Esophagus muscularis mucosa (tissue), 3 donors: ENCODE measurements around the gene CACNA2D3.

Experiments
- EP300 ChIP-seq: sonication (generic); formaldehyde crosslinking; IDR thresholded peaks from one replicate; pipeline ENCODE4 v1.6.1; 2017; ENCODE audit warnings: antibody characterized with exemption
- TF ChIP-seq, protein P1 (sequence below), 3 experiments: fragments of 200-600 bp in 2 of 3; fragments of 450-650 bp in 1 of 3; sonication (generic) in 2 of 3; IDR thresholded peaks; one replicate each; pipeline ENCODE4 v1.5.1; 2017 to 2019; ENCODE audit warnings: antibody characterized with exemption in 3 of 3, mild to moderate bottlenecking in 2 of 3, moderate library complexity in 1 of 3

DNA sequence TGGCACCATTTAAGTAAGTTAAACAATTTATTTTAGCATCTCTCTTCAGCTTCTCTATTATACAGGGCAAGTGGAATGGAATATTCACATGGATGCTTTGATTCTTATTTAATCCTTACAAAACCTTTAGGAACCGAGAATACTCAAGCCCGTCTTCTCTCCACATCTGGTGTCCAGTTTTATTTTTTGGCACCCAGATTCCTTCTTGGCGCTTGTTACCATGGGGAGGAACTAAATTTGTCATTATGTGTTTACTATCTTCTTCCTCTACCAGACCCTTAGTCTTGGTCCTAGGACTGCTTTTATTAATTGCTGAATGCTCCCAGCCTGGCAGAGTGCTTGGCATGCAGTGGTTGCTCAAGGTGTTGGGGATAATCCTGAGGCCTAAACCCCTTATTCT lies 138.8 kb downstream of the CACNA2D3 start:
- TF ChIP-seq, protein P1, sequence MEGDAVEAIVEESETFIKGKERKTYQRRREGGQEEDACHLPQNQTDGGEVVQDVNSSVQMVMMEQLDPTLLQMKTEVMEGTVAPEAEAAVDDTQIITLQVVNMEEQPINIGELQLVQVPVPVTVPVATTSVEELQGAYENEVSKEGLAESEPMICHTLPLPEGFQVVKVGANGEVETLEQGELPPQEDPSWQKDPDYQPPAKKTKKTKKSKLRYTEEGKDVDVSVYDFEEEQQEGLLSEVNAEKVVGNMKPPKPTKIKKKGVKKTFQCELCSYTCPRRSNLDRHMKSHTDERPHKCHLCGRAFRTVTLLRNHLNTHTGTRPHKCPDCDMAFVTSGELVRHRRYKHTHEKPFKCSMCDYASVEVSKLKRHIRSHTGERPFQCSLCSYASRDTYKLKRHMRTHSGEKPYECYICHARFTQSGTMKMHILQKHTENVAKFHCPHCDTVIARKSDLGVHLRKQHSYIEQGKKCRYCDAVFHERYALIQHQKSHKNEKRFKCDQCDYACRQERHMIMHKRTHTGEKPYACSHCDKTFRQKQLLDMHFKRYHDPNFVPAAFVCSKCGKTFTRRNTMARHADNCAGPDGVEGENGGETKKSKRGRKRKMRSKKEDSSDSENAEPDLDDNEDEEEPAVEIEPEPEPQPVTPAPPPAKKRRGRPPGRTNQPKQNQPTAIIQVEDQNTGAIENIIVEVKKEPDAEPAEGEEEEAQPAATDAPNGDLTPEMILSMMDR (IDR thresholded peaks at IDR 0.05) = no peak
- no peak for TF ChIP-seq EP300
